Neural crest cell (in vitro differentiated cells): ENCODE results near the gene SLC35G2. TPM values are rescaled to one million over a fixed set of nuclear protein-coding genes. Genes with fewer than 3 reads are reported as not detected.
"Not testable (repeated sequence)": the region's sequence is repeated elsewhere in the genome, so short reads cannot be mapped to it uniquely, and the experiment has no call there.

ENCODE experiments used
- DNase-seq: peaks from one replicate; pipeline ENCODE4 v3.0.0; 2021; ENCODE audit warnings: low read depth, mixed read lengths, low spot score
- H3K27ac Mint-ChIP-seq: one replicate; pipeline ENCODE4 v1.8.0; 2021; ENCODE audit warnings: mild to moderate bottlenecking, mixed read lengths; ENCODE audit not compliant: unreplicated experiment
- H3K27me3 Mint-ChIP-seq: 2 replicates; pipeline ENCODE4 v1.8.0; 2021; ENCODE audit warnings: low read depth, mild to moderate bottlenecking, mixed read lengths
- H3K36me3 Mint-ChIP-seq: 2 replicates; pipeline ENCODE4 v1.8.0; 2021; ENCODE audit warnings: low read depth, mild to moderate bottlenecking, mixed read lengths
- H3K4me1 Mint-ChIP-seq: 2 replicates; pipeline ENCODE4 v1.8.0; 2021; ENCODE audit warnings: mixed read lengths
- H3K4me3 Mint-ChIP-seq: one replicate; pipeline ENCODE4 v1.8.0; 2021; ENCODE audit warnings: mild to moderate bottlenecking, mixed read lengths
- H3K9me3 Mint-ChIP-seq: 2 replicates; pipeline ENCODE4 v1.8.0; 2021; ENCODE audit warnings: mixed read lengths
- CTCF ChIP-seq: fragments of 200-600 bp; sonication (generic); conservative IDR thresholded peaks from 2 replicates; pipeline ENCODE4 v1.5.0; 2021; ENCODE audit warnings: antibody characterized with exemption, mild to moderate bottlenecking
- total RNA-seq: library from RNA; stranded (reverse); gene quantifications from 2 replicates; pipeline ENCODE4 v1.2.1, GENCODE V29; 2021

The SLC35G2 gene
- total RNA-seq, 1 donor from 2014 or later = 6.0 TPM

GRCh38 chr3:136861890-136862616 lies 43.1 kb downstream of the SLC35G2 start, which contains the start of gene NCK1:
Gene NCK1 (plus strand): TSS chr3:136862208. CDS start chr3:136928002, 65,794 bp downstream.
- Mint-ChIP-seq H3K4me1 (peaks cover 40% of the 10 kb centered on the region), H3K36me3 (peaks cover 2% of the 10 kb centered on the region), H3K27ac (peak within 1 kb of the TSS; percentile 81), H3K9me3 (no peaks in the 10 kb centered on the region), H3K27me3 (no peaks in the 10 kb centered on the region), H3K4me3 (peak within 1 kb of the TSS; percentile 97)
- DNase-seq = peak; percentile 91
- TF ChIP-seq CTCF = peak; percentile 29

- Mint-ChIP-seq H3K27me3 (no peaks in the 10 kb centered on the region), H3K36me3 (peaks cover 4% of the 10 kb centered on the region), H3K9me3 (no peaks in the 10 kb centered on the region), H3K4me3 (peak overlapping the region; percentile 97), H3K4me1 (peaks cover 47% of the 10 kb centered on the region), H3K27ac (peak overlapping the region; percentile 81)
- no peak for TF ChIP-seq CTCF
- no peak for DNase-seq
Measured at GRCh38 chr3:136862617-136863322, 43.8 kb downstream of the SLC35G2 start.

- TF ChIP-seq CTCF = no peak
Measured at GRCh38 chr3:136869282-136869681, 50.4 kb downstream of the SLC35G2 start.

GRCh38 chr3:136872258-136872657 lies 53.3 kb downstream of the SLC35G2 start:
- H3K27me3 Mint-ChIP-seq, H3K4me3 Mint-ChIP-seq, H3K27ac Mint-ChIP-seq, DNase-seq: not testable (repeated sequence)
- Mint-ChIP-seq H3K36me3 (peaks cover 35% of the 10 kb centered on the region), H3K4me1 (peaks cover 32% of the 10 kb centered on the region), H3K9me3 (peaks cover 13% of the 10 kb centered on the region)

More at GRCh38 chr3:136869282-136869681, 50.4 kb downstream of the SLC35G2 start:
- H3K36me3 Mint-ChIP-seq = peaks cover 29% of the 10 kb centered on the region
- no peak overlapping the region for H3K27ac Mint-ChIP-seq
- no peak overlapping the region for H3K4me3 Mint-ChIP-seq
- peaks cover 8% of the 10 kb centered on the region for H3K9me3 Mint-ChIP-seq
- no peak for DNase-seq
- no peaks in the 10 kb centered on the region for H3K27me3 Mint-ChIP-seq
- H3K4me1 Mint-ChIP-seq = peaks cover 36% of the 10 kb centered on the region

- Mint-ChIP-seq H3K36me3 (peaks cover 33% of the 10 kb centered on the region), H3K9me3 (peaks cover 14% of the 10 kb centered on the region)
- not testable (repeated sequence) for DNase-seq, H3K27ac Mint-ChIP-seq, H3K27me3 Mint-ChIP-seq, H3K4me1 Mint-ChIP-seq, H3K4me3 Mint-ChIP-seq
Measured at GRCh38 chr3:136879510-136879909, 60.6 kb downstream of the SLC35G2 start.

GRCh38 chr3:136882571-136882970 lies 63.6 kb downstream of the SLC35G2 start:
- DNase-seq = no peak
- H3K36me3 Mint-ChIP-seq = peaks cover 25% of the 10 kb centered on the region
- no peak overlapping the region for H3K27ac Mint-ChIP-seq
- peaks cover 3% of the 10 kb centered on the region for H3K4me1 Mint-ChIP-seq
- H3K27me3 Mint-ChIP-seq = no peaks in the 10 kb centered on the region
- TF ChIP-seq CTCF = no peak
- peaks cover 12% of the 10 kb centered on the region for H3K9me3 Mint-ChIP-seq
- no peak overlapping the region for H3K4me3 Mint-ChIP-seq
